Endometrium (tissue), 2 donors: ENCODE results near the gene FZR1.
"Not testable (repeated sequence)": the region's sequence is repeated elsewhere in the genome, so short reads cannot be mapped to it uniquely, and the experiment has no call there.

Experiments used
- FAIRE-seq: peaks from 2 replicates; lab custom pipeline; 2012; peaks lifted over from hg19 to GRCh38; lab: Jason Lieb, UNC
- donor health status: control.
- donor health status: control.

Gene FZR1

GRCh38 chr19:3496392-3497273 lies 9.5 kb upstream of the FZR1 start:
- no peak for FAIRE-seq

- FAIRE-seq: no peak
Observed at GRCh38 chr19:3497757-3498520, 8.2 kb upstream of the FZR1 start.

GRCh38 chr19:3499738-3500428 lies 6.2 kb upstream of the FZR1 start:
- no peak for FAIRE-seq

- peak; percentile 81 for FAIRE-seq
Observed at GRCh38 chr19:3500429-3501101, 5.5 kb upstream of the FZR1 start, which contains the start of gene DOHH. TSS of gene DOHH (minus strand) at chr19:3500674. CDS start at chr19:3496814, 3,860 bp downstream.

- no peak for FAIRE-seq
Observed at GRCh38 chr19:3501780-3502179, 4.3 kb upstream of the FZR1 start.

- FAIRE-seq: no peak
Observed at GRCh38 chr19:3503036-3503572, 3.0 kb upstream of the FZR1 start.

- no peak for FAIRE-seq
Observed at GRCh38 chr19:3504735-3505134, 1.4 kb upstream of the FZR1 start.

- FAIRE-seq: no peak
Observed at GRCh38 chr19:3506384-3507340, 551 bp downstream of the FZR1 start.

- FAIRE-seq: no peak
Observed at GRCh38 chr19:3507371-3508120, 1.4 kb downstream of the FZR1 start.

GRCh38 chr19:3508121-3508661 lies 2.1 kb downstream of the FZR1 start:
- not testable (repeated sequence) for FAIRE-seq

GRCh38 chr19:3508771-3509535 lies 2.8 kb downstream of the FZR1 start:
- no peak for FAIRE-seq

GRCh38 chr19:3509566-3509989 lies 3.5 kb downstream of the FZR1 start:
- FAIRE-seq: no peak

- FAIRE-seq: no peak
Observed at GRCh38 chr19:3510727-3511126, 4.6 kb downstream of the FZR1 start.

- no peak for FAIRE-seq
Observed at GRCh38 chr19:3511506-3512251, 5.6 kb downstream of the FZR1 start.

- FAIRE-seq: no peak
Observed at GRCh38 chr19:3512562-3513228, 6.6 kb downstream of the FZR1 start.

- no peak for FAIRE-seq
Observed at GRCh38 chr19:3513229-3514140, 7.4 kb downstream of the FZR1 start.
